Adrenal gland (tissue), 12 donors: Measurements from ENCODE around the gene SNAPC5. TPM values are rescaled to one million over a fixed set of nuclear protein-coding genes. Genes with fewer than 3 reads are reported as not detected.

ENCODE experiments used
- DNase-seq, 7 donors: peaks; one replicate each; pipeline ENCODE4 v3.0.0-alpha.2; 2019 to 2020
- H3K27ac ChIP-seq, 5 donors: fragments of 200-600 bp; sonication (generic) in 4 of 5; 1 replicate in 3 of 5; 2 replicates in 2 of 5; pipeline versions ENCODE4 v1.5.1 to v1.8.0; 2016 to 2020; ENCODE audit warnings: mild to moderate bottlenecking in 1 of 5
- H3K27me3 ChIP-seq: fragments of 200-600 bp; 2 replicates; pipeline ENCODE4 v1.8.0; 2021
- H3K36me3 ChIP-seq, 2 donors: fragments of 200-600 bp; replicated peaks in 1 of 2; 1 replicate in 1 of 2; 2 replicates in 1 of 2; pipeline versions ENCODE4 v1.5.1 to v1.8.0; 2018 to 2022
- H3K4me1 ChIP-seq, 2 donors: fragments of 200-600 bp; replicated peaks in 1 of 2; 1 replicate in 1 of 2; 2 replicates in 1 of 2; pipeline versions ENCODE4 v1.5.1 to v1.8.0; 2018 to 2021
- H3K4me3 ChIP-seq, 4 donors: fragments of 200-600 bp; sonication (generic) in 3 of 4; one replicate each; pipeline ENCODE4 v1.5.1; 2016 to 2018
- H3K9me3 ChIP-seq, 3 donors: fragments of 200-600 bp; sonication (generic) in 1 of 3; replicated peaks in 1 of 3; 1 replicate in 2 of 3; 2 replicates in 1 of 3; pipeline versions ENCODE4 v1.5.1 to v1.8.0; 2016 to 2021
- POLR2A ChIP-seq, 2 donors: fragments of 450-650 bp; IDR thresholded peaks; one replicate each; pipeline ENCODE4 v1.6.1; 2017; ENCODE audit warnings: antibody characterized with exemption in 2 of 2, mild to moderate bottlenecking in 2 of 2, moderate library complexity in 1 of 2
- WGBS, 4 donors: extraction: QIAGEN DNeasy Blood & Tissue Kit in 2 of 4; methylation state at CpG; one replicate each; pipeline versions ENCODE4 v1.1.5 to v1.1.7; 2013 to 2017; 5-methylcytosine and 5-hydroxymethylcytosine counted together
- intact Hi-C, 2 donors: fragments of 100-400 bp; cut with DNase I; formaldehyde crosslinking; loops; one replicate each; pipeline versions ENCODE4 v1.14.1 to v1.15.0; 2022 to 2023
- polyA plus RNA-seq, 3 donors: library from polyadenylated mRNA; stranded (reverse); fragments of 200-250 nt in 2 of 3; fragments of 350-450 nt in 1 of 3; fragmentation: Illumina TruSeq in 1 of 3; extraction: RNeasy Lipid Tissue Mini Kit (QIAGEN cat#74804) in 1 of 3; gene quantifications; one replicate each; pipeline ENCODE4 v1.2.3, GENCODE V29; 2013 to 2014
- total RNA-seq, 9 donors: library from RNA; depleted of rRNA in 4 of 9; stranded (reverse); fragments of >200 nt in 4 of 9; fragments of 120-200 nt in 1 of 9; fragmentation: NEBNext Ultra II Directional in 1 of 9; extraction: Animal tissue kit (Norgen Biotek cat#: 25700) in 1 of 9; gene quantifications; one replicate each; pipeline versions ENCODE4 v1.1.0 to v1.2.4, GENCODE V29; 2013 to 2023
- TF ChIP-seq, protein P1 (sequence below), 6 experiments: fragments of 450-650 bp in 4 of 6; fragments of 200-600 bp in 2 of 6; sonication (generic) in 1 of 6; IDR thresholded peaks; 1 replicate in 5 of 6; 2 replicates in 1 of 6; pipeline versions ENCODE4 v1.5.1 to v1.8.0; 2016 to 2021; ENCODE audit warnings: antibody characterized with exemption in 6 of 6, mild to moderate bottlenecking in 2 of 6, moderate library complexity in 1 of 6
- donor health status: healthy with polysubstance abuse.
- donor health status: Bipolar disorder and iron deficiency.
- donor health status: DM: yes; HTN: yes; CAD: no.
- donor health status: DM: no; HTN: no; CAD: no.
- donor health status: DM: no; HTN: no; CAD: no.
- donor health status: DM: yes; HTN: yes; CAD: no.

SNAPC5 gene
- total and polyA plus RNA-seq, 12 donors = 24.4 to 64.1 (median 31.9) TPM

- no peaks in the 10 kb centered on the region for H3K4me1 ChIP-seq
- no peak overlapping the region for H3K27ac ChIP-seq
- H3K36me3 ChIP-seq = peaks cover 0 to 11% of the 10 kb centered on the region in 2 donors
- TF ChIP-seq, protein P1, sequence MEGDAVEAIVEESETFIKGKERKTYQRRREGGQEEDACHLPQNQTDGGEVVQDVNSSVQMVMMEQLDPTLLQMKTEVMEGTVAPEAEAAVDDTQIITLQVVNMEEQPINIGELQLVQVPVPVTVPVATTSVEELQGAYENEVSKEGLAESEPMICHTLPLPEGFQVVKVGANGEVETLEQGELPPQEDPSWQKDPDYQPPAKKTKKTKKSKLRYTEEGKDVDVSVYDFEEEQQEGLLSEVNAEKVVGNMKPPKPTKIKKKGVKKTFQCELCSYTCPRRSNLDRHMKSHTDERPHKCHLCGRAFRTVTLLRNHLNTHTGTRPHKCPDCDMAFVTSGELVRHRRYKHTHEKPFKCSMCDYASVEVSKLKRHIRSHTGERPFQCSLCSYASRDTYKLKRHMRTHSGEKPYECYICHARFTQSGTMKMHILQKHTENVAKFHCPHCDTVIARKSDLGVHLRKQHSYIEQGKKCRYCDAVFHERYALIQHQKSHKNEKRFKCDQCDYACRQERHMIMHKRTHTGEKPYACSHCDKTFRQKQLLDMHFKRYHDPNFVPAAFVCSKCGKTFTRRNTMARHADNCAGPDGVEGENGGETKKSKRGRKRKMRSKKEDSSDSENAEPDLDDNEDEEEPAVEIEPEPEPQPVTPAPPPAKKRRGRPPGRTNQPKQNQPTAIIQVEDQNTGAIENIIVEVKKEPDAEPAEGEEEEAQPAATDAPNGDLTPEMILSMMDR (IDR thresholded peaks at IDR 0.05) = no peak
- no peak for TF ChIP-seq POLR2A (IDR thresholded peaks at IDR 0.05)
- 79 to 97% (median 83%) methylated on average over 3 of the region's 3 CpGs for WGBS, 4 donors
- no peaks in the 10 kb centered on the region for H3K9me3 ChIP-seq
- DNase-seq = no peak
- H3K27me3 ChIP-seq = no peaks in the 10 kb centered on the region
- H3K4me3 ChIP-seq = no peak overlapping the region
- intact Hi-C loops = no loop called here
Observed at GRCh38 chr15:66483131-66483566, 14.4 kb downstream of the SNAPC5 start.

GRCh38 chr15:66482539-66482938 is 15.0 kb downstream of the SNAPC5 start:
- H3K36me3 ChIP-seq = peaks cover 0 to 5% of the 10 kb centered on the region in 2 donors

DNA sequence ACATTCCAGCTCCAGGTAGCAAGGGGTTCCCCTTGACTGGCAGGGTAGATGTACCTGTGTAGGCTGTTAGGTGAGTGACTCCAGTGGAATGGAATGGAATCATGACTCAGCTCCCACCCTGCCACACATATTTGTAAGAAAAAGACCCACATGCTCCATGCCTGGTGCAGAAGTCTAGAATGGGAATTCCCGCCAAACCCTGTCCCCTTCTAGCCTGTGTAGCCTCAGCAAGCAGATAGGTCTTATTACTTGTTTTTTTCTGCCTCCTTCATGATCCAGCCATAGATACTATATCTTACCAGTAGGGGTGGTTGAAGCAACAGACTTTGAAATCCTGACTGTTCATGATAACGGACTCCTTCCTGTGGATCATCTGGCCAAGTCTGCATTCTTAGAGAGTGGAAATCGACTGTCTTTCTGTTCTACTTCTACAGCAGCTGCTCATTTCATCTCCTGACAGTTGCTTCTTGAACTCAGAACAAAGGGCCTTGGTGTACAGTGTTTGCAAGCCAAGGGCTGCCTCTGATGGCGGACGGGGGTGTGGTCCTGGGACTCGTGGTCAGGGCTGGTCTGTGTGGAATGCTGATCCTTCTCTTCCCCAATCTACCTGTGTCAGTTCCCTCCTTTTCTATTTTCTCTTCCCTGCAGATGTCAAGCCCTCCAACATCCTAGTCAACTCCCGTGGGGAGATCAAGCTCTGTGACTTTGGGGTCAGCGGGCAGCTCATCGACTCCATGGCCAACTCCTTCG is 16.3 kb downstream of the SNAPC5 start:
- intact Hi-C loops = no loop called here
- Histone ChIP-seq H3K27me3 (no peaks in the 10 kb centered on the region), H3K4me1 (no peaks in the 10 kb centered on the region), H3K4me3 (no peak overlapping the region), H3K27ac (no peak overlapping the region), H3K9me3 (no peaks in the 10 kb centered on the region), H3K36me3 (no peaks in the 10 kb centered on the region)
- no peak for DNase-seq
- TF ChIP-seq POLR2A (IDR thresholded peaks at IDR 0.05) = no peak
- TF ChIP-seq, protein P1 (IDR thresholded peaks at IDR 0.05) = no peak
- 85 to 93% (median 91%) methylated on average over 10 of the region's 10 CpGs for whole genome bisulfite sequencing, 4 donors

More at GRCh38 chr15:66482539-66482938, 15.0 kb downstream of the SNAPC5 start:
- Histone ChIP-seq H3K4me3 (no peak overlapping the region), H3K27me3 (no peaks in the 10 kb centered on the region), H3K9me3 (no peaks in the 10 kb centered on the region), H3K4me1 (no peaks in the 10 kb centered on the region), H3K27ac (no peak overlapping the region)
- DNase-seq = no peak
- intact Hi-C loops = no loop called here
- 92 to 95% (median 94%) methylated on average over 9 of the region's 9 CpGs for WGBS, 4 donors
- TF ChIP-seq, protein P1 (IDR thresholded peaks at IDR 0.05) = no peak
- no peak for TF ChIP-seq POLR2A (IDR thresholded peaks at IDR 0.05)

DNA sequence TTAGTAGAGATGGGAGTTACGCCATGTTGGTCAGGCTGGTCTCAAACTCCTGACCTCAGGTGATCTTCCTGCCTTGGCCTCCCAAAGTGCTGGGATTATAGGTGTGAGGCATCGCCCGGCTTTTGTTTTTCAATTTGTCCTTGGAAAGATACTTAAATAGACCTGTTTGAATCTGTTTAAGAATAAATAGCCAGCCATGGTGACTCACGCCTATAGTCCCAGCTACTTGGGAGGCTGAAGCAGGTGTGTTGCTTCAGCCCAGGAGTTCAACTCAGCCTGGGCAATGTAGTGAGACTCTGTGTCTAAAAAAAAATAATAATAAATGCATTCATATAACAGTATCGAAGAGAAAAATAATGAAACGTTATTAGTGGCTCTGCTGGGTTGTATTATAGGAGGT is 17.3 kb downstream of the SNAPC5 start:
- Histone ChIP-seq H3K9me3 (no peaks in the 10 kb centered on the region), H3K4me3 (no peak overlapping the region), H3K4me1 (no peaks in the 10 kb centered on the region), H3K36me3 (no peaks in the 10 kb centered on the region), H3K27ac (no peak overlapping the region), H3K27me3 (no peaks in the 10 kb centered on the region)
- 80 to 93% (median 88%) methylated on average over 6 of the region's 6 CpGs for WGBS, 4 donors
- no peak for DNase-seq
- TF ChIP-seq, protein P1 (IDR thresholded peaks at IDR 0.05) = no peak
- TF ChIP-seq POLR2A (IDR thresholded peaks at IDR 0.05) = no peak
- intact Hi-C loops = no loop called here
